ENCODE measurements around the gene SLC6A18.

DNA sequence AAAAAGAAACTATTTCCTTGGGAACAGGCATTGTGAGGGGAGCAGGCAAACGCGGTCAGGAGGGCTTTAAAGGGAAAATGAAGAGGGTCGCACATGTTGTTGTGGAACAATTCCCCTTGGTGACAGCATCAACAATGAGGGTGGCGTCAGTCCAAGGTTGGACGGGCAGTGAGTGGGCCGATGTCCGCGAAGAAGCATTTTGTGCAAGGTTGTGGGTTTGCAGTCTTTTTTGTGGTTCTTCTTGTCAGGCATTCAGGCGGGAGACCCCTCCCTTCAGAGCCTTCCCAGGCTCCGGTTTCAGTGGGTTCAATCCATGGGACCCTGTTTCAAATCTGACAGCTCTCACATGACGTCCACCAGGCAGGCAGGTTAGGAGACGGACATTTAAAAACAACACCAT, 34.9 kb upstream of the SLC6A18 start:
- TF ChIP-seq SP1 (IDR thresholded peaks at IDR 0.05) (no peak), FOXA1 (IDR thresholded peaks at IDR 0.05) (no peak), L3MBTL2 (conservative IDR thresholded peaks at IDR 0.05) (no peak), ZNF384 (IDR thresholded peaks at IDR 0.05) (no peak), FOXK2 (IDR thresholded peaks at IDR 0.05) (no peak)
- TF ChIP-seq, protein P1, sequence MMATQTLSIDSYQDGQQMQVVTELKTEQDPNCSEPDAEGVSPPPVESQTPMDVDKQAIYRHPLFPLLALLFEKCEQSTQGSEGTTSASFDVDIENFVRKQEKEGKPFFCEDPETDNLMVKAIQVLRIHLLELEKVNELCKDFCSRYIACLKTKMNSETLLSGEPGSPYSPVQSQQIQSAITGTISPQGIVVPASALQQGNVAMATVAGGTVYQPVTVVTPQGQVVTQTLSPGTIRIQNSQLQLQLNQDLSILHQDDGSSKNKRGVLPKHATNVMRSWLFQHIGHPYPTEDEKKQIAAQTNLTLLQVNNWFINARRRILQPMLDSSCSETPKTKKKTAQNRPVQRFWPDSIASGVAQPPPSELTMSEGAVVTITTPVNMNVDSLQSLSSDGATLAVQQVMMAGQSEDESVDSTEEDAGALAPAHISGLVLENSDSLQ (IDR thresholded peaks at IDR 0.05), result no peak
